Thoracic aorta (tissue), 2 donors: ENCODE results near the gene PKD1L1. TPM values are rescaled to one million over a fixed set of nuclear protein-coding genes. Genes with fewer than 3 reads are reported as not detected.

ENCODE experiments used
- ATAC-seq: fragments of 150-250 bp; one replicate; pipeline ENCODE4 v1.8.0; 2017; ENCODE audit warnings: low read depth; ENCODE audit not compliant: insufficient number of reproducible peaks, low FRiP score
- DNase-seq: peaks from one replicate; pipeline ENCODE4 v3.0.0-alpha.2; 2020; ENCODE audit warnings: low spot score
- H3K27ac ChIP-seq, 2 donors: fragments of 200-600 bp; sonication (generic); 1 replicate in 1 of 2; 2 replicates in 1 of 2; pipeline ENCODE4 v1.5.1; 2016; ENCODE audit warnings: mild to moderate bottlenecking in 2 of 2, moderate library complexity in 2 of 2
- H3K27me3 ChIP-seq: fragments of 200-600 bp; sonication (generic); replicated peaks from 2 replicates; pipeline ENCODE4 v1.6.0; 2016; ENCODE audit warnings: mild to moderate bottlenecking; ENCODE audit not compliant: insufficient read depth
- H3K36me3 ChIP-seq: fragments of 200-600 bp; sonication (generic); one replicate; pipeline ENCODE4 v1.5.1; 2016
- H3K4me1 ChIP-seq, 2 donors: fragments of 200-600 bp; sonication (generic); 1 replicate in 1 of 2; 2 replicates in 1 of 2; pipeline versions ENCODE4 v1.5.1 to v1.6.0; 2016; ENCODE audit warnings: low read depth in 2 of 2, mild to moderate bottlenecking in 1 of 2; ENCODE audit not compliant: control insufficient read depth in 1 of 2
- H3K4me3 ChIP-seq: fragments of 200-600 bp; sonication (generic); 2 replicates; pipeline ENCODE4 v1.5.1; 2016; ENCODE audit warnings: mild to moderate bottlenecking
- H3K9me3 ChIP-seq: fragments of 200-600 bp; sonication (generic); 2 replicates; pipeline ENCODE4 v1.5.1; 2016
- CTCF ChIP-seq: fragments of 200-600 bp; sonication (generic); IDR thresholded peaks from one replicate; pipeline ENCODE4 v1.5.1; 2019; ENCODE audit warnings: antibody characterized with exemption
- total RNA-seq, 2 donors: library from RNA; depleted of rRNA; stranded (reverse); fragments of >200 nt; gene quantifications; one replicate each; pipeline versions ENCODE4 v1.1.0 to v1.2.3, GENCODE V29; 2016

PKD1L1 gene
- total RNA-seq, 2 donors from 2014 or later, result 0.14 to 0.85 TPM

- DNase-seq (no peak), ATAC-seq (no peak)
- Histone ChIP-seq H3K4me1 (no peaks in the 10 kb centered on the region), H3K36me3 (no peaks in the 10 kb centered on the region), H3K27me3 (no peaks in the 10 kb centered on the region), H3K9me3 (no peaks in the 10 kb centered on the region), H3K4me3 (no peak overlapping the region), H3K27ac (no peak overlapping the region)
- TF ChIP-seq CTCF, result no peak
These were observed 183.5 kb downstream of the PKD1L1 start for GRCh38 chr7:47764746-47765145.

- no peaks in the 10 kb centered on the region for H3K27me3 ChIP-seq
- ATAC-seq (no peak), DNase-seq (no peak)
- H3K9me3 ChIP-seq, result no peaks in the 10 kb centered on the region
- TF ChIP-seq CTCF, result no peak
- H3K27ac ChIP-seq, result no peak overlapping the region
- H3K4me1 ChIP-seq, result peaks cover 5 to 9% of the 10 kb centered on the region in 2 donors
- H3K4me3 ChIP-seq, result no peak overlapping the region
- no peaks in the 10 kb centered on the region for H3K36me3 ChIP-seq
These were observed 184.9 kb downstream of the PKD1L1 start for GRCh38 chr7:47763063-47763974.

- Histone ChIP-seq H3K27me3 (no peaks in the 10 kb centered on the region), H3K27ac (no peak overlapping the region), H3K36me3 (no peaks in the 10 kb centered on the region), H3K4me1 (peaks cover 8 to 14% of the 10 kb centered on the region in 2 donors), H3K4me3 (no peak overlapping the region), H3K9me3 (no peaks in the 10 kb centered on the region)
- no peak for TF ChIP-seq CTCF
- DNase-seq (no peak), ATAC-seq (no peak)
These were observed 185.6 kb downstream of the PKD1L1 start for GRCh38 chr7:47762746-47763062.

- ATAC-seq, result no peak
These were observed 186.1 kb downstream of the PKD1L1 start for GRCh38 chr7:47762207-47762606.

More at GRCh38 chr7:47762207-47762606, 186.1 kb downstream of the PKD1L1 start:
- no peaks in the 10 kb centered on the region for H3K36me3 ChIP-seq
- H3K27me3 ChIP-seq, result no peaks in the 10 kb centered on the region
- no peak overlapping the region for H3K4me3 ChIP-seq
- no peaks in the 10 kb centered on the region for H3K9me3 ChIP-seq
- no peak overlapping the region for H3K27ac ChIP-seq
- peaks cover 12 to 19% of the 10 kb centered on the region in 2 donors for H3K4me1 ChIP-seq
- no peak for DNase-seq
- no peak for TF ChIP-seq CTCF
